ENCODE measurements around the gene PGAM1. TPM values are rescaled to one million over a fixed set of nuclear protein-coding genes. Genes with fewer than 3 reads are reported as not detected.
A peak's percentile ranks its signal among the peaks of the same experiment; 100 is the strongest.

Gene PGAM1
- total RNA-seq, 2 donors from 2014 or later: 610 to 1,410 TPM

DNA sequence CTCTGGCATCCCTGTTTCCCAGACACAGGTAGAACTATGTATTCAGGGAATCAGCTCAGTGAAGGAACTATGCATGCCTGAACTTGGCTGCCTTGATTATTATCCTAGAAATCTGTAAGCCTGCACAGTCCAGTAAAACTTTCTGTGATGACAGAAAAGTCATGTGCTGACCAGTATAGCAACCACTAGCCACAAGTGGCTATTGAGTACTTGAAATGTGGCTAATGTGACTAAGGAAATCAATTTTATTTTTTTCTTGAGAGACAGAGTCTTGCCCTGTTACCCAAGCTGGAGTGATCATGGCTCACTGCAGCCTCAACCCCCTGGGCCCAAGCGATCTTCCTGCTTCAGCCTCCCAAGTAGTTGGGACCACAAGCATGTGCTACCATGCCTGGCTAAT lies 16.3 kb downstream of the PGAM1 start:
- ATAC-seq: no peak

DNA sequence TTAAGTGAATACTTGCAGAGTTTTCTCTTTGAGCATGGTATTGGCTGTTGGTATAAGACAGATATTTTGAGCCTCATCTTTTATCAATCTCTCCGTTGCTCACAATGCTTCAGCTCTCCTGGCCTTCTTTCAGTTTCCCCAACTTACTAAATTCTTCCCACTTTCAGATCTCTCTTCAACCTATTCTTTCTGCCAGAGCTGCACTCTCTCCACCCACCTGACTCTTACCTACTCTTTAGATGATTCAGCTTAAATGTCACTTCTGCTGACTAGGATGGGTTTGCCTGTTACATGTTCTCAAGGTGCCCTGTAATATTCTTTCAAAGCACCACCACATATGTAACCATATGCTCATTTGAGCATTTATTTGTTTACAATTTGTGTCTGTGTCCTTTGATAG lies 18.2 kb downstream of the PGAM1 start:
- H3K9me3 Mint-ChIP-seq: no peaks in the 10 kb centered on the region
- DNase-seq (ENCODE audit: low spot score in 2 of 2) (no peak), ATAC-seq (peak; percentile 17 to 41)
- peak overlapping the region; percentile 0 to 96 for H3K27ac Mint-ChIP-seq
- peaks cover 26 to 32% of the 10 kb centered on the region in 2 donors for H3K36me3 Mint-ChIP-seq

More for the DNA sequence above, 16.3 kb downstream of the PGAM1 start:
- Mint-ChIP-seq H3K36me3 (peaks cover 17 to 32% of the 10 kb centered on the region in 2 donors), H3K9me3 (no peaks in the 10 kb centered on the region), H3K27ac (no peak overlapping the region)
- DNase-seq (ENCODE audit: low spot score in 2 of 2): no peak

DNA sequence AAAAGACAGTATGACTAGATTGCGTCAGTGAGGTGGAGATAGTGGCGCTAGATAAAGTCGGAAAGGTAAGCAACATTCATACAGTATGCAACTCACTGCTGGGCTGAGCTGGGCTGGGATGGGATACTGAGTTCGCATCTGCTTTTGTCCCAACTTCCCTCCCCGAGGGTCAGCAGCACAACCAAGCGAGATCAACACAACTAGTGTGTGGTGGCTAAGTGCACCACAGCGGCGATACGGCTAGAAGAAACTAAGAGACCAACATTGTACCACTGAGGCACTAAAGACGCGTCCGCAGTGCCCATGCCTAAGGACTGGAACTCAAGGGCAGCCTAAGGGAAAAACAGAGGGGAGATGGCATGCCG lies 19.3 kb downstream of the PGAM1 start:
- DNase-seq (ENCODE audit: low spot score in 2 of 2) (no peak), ATAC-seq (peak in 1 of 2 donors; percentile 1)
- H3K36me3 Mint-ChIP-seq: peaks cover 29 to 32% of the 10 kb centered on the region in 2 donors
- peak overlapping the region; percentile 91 to 96 for H3K27ac Mint-ChIP-seq
- H3K9me3 Mint-ChIP-seq: no peaks in the 10 kb centered on the region

DNA sequence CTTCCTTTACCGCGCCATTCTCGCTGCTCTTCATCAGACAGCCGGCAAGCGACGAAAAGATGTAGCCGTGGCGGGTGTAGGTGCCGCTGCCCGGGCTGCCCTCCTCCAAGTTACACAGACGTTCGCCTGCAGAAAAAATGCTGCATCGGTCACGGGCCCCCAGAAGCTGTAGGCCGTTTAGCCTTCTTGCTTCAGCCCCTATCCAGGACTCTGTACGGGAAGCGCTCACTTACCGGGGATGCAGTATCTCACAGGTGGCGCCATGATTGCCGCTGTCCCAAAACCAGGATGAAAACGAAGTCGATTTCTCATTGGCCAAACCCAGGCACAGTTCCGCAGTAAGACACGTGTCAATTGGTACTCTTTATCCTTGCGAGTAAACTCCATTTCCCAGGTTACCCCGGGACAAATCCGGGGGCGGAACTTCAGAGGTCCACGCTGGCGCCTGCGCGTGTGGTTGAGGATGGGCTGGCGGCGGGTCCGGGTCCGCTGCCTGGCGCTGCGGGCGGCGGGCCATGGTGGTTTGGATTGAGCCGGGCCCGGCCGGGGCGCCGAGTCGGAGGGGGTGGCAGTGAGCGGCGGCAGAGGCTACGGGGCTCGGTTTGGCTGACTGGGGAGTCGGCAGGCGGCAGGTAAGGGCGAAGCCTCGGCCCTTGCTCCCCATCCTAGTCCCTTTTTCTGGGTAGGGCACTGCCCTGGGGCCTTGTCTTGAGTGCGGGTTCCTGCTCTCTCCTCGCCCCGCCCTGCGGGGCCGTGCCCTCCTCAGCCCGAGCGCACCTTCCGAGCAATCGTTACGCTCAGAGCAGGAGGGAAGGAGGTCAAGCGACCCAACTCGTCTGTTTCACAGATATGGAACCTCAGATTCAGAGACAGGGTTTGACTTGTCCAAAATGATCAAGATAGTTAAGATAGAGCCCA lies 20.0 kb downstream of the PGAM1 start, which contains the start of the genes EXOSC1 and ZDHHC16:
Gene EXOSC1 (minus strand): TSS at position 285 of the 918 bp plus-strand sequence. CDS start 21 bp downstream, at position 264.
Gene ZDHHC16 (plus strand): TSS at position 454 of the 918 bp plus-strand sequence. CDS start 5,501 bp downstream, outside the sequence.
- Mint-ChIP-seq H3K9me3 (no peaks in the 10 kb centered on the region), H3K27ac (peak within 1 kb of the TSS; percentile 91 to 96), H3K36me3 (peaks cover 29 to 35% of the 10 kb centered on the region in 2 donors)
- DNase-seq (ENCODE audit: low spot score in 2 of 2): peak; percentile 87 to 94
- peak; percentile 93 to 95 for ATAC-seq

DNA sequence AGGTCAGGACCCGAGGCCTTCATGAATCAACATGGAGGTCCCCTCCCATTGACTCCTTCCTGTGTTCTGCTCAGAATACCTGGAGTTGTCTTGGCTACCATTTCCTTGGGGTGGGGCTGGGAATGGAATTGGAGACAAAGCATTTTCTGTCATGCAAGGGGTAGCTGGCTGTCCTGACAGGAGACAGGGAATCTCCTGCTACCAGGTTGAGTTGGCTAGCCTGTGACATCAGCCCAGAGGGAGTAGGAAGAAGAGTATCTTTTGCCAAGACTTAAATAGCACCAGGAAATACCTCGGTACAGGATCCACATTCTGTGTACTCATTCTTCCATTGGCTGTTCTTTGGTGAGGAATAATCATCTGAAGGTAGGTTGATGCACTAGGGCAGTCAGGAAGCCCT lies 24.8 kb downstream of the PGAM1 start:
- H3K27ac Mint-ChIP-seq: no peak overlapping the region
- ATAC-seq (no peak), DNase-seq (ENCODE audit: low spot score in 2 of 2) (no peak)
- peaks cover 10 to 35% of the 10 kb centered on the region in 2 donors for H3K36me3 Mint-ChIP-seq
- no peaks in the 10 kb centered on the region for H3K9me3 Mint-ChIP-seq

DNA sequence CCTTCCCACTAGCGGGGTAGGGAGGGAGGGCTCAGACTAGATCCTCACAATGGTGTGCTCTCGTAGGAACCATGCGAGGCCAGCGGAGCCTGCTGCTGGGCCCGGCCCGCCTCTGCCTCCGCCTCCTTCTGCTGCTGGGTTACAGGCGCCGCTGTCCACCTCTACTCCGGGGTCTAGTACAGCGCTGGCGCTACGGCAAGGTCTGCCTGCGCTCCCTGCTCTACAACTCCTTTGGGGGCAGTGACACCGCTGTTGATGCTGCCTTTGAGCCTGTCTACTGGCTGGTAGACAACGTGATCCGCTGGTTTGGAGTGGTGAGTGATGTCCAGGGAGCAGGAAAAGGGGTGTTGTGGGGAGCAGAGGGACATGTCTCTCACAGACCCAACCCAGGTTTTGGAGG lies 25.6 kb downstream of the PGAM1 start:
- no peak for DNase-seq (ENCODE audit: low spot score in 2 of 2)
- H3K36me3 Mint-ChIP-seq: peaks cover 9 to 30% of the 10 kb centered on the region in 2 donors
- H3K27ac Mint-ChIP-seq: peak overlapping the region; percentile 89 to 90
- ATAC-seq: no peak
- no peaks in the 10 kb centered on the region for H3K9me3 Mint-ChIP-seq

DNA sequence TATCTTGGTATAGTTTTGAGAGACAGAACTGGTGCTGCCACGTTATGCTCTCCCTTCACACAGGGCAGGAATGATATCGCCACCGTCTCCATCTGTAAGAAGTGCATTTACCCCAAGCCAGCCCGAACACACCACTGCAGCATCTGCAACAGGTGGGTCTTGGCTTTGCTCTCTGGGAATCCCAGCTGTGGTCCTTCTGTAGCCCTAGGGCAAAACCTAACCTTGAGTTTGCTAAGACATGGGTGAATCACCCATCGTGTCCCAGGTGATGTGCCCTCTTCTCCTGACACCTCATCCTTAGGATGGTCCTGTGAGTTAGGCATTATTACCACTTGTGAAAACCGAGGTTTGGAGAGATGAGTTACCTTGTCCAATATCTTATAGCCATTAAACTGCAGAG lies 26.4 kb downstream of the PGAM1 start:
- no peak for DNase-seq (ENCODE audit: low spot score in 2 of 2)
- no peaks in the 10 kb centered on the region for H3K9me3 Mint-ChIP-seq
- H3K36me3 Mint-ChIP-seq: peaks cover 9 to 34% of the 10 kb centered on the region in 2 donors
- peak overlapping the region; percentile 89 to 90 for H3K27ac Mint-ChIP-seq
- no peak for ATAC-seq

DNA sequence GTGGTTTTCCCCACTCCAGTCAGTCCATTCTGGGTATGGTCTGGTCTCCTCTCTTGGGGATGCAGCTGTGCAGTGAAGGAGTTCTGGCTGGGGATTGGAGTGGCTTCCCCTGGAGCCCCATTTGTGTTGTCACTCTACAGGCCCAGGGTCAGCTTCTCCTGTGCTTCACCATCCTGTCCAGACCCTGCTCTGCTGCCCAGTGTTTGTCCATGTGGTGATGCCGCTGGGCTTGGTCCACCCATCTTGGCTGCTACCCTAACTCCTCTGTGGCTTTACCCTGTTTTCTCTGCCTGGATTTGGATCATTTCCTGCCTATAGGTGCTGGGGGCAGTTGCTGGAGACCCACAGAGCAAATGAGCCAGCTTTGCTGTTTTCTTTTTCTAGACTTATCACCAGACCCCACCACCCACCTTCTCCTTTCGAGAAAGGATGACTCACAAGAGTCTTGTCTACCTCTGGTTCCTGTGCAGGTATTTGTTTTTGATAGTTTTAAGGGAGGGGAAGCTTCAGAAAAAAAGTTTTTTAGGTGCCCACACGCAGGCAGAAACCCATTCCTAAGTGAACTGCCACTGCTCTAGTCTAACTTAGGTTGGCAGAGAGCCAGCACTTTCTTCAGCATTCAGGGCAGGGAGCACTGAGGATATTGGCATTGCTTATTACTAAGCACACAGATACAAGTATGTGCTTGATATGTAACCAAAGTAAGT lies 28.5 kb downstream of the PGAM1 start:
- peaks cover 12 to 42% of the 10 kb centered on the region in 2 donors for H3K36me3 Mint-ChIP-seq
- no peaks in the 10 kb centered on the region for H3K9me3 Mint-ChIP-seq
- peak in 1 of 2 donors; percentile 26 for DNase-seq (ENCODE audit: low spot score in 2 of 2)
- peak; percentile 67 to 76 for ATAC-seq
- peak overlapping the region; percentile 89 to 98 for H3K27ac Mint-ChIP-seq

DNA sequence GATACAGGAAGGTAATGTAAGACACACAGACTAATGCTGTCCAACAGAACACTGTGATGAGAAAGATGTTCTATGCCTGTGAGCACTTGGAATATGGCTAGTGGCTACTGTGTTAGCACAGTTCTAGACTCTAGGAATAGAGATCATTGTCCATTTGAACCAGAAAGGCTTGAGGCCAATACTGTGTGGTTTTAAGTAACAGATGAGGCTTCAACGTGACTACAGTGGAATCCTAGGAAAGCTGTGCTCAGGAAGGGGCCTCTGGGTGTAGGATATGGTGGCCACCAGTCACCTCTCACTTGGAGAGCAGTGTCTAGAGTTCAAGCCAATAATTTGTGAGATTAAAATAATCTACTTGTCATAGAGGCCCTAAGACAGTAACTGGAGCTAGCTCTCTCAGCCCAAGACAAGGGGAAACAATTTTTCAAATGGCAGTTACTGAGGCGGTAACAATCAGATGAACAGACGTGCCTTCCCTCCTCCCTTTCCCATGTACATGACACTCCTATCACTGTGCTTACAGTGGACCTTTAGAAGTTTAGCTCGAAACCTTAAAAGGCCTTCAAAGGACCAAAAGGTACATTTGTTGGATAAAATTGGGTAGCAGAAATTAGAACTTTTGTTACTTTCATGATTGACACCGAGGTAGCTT lies 30.2 kb downstream of the PGAM1 start:
- no peaks in the 10 kb centered on the region for H3K9me3 Mint-ChIP-seq
- no peak for DNase-seq (ENCODE audit: low spot score in 2 of 2)

DNA sequence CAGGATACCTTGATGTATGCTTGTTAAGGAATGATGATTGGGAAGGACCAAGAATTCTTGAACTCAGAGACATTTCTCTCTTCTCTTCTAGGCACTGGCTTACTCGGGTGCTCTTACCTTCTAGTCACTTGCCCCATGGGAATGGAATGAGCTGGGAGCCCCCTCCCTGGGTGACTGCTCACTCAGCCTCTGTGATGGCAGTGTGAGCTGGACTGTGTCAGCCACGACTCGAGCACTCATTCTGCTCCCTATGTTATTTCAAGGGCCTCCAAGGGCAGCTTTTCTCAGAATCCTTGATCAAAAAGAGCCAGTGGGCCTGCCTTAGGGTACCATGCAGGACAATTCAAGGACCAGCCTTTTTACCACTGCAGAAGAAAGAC lies 30.7 kb downstream of the PGAM1 start:
- peaks cover 22 to 43% of the 10 kb centered on the region in 2 donors for H3K36me3 Mint-ChIP-seq

More for the DNA sequence above, 30.2 kb downstream of the PGAM1 start:
- ATAC-seq: no peak
- H3K27ac Mint-ChIP-seq: peak overlapping the region; percentile 60 to 89
- peaks cover 22 to 43% of the 10 kb centered on the region in 2 donors for H3K36me3 Mint-ChIP-seq

DNA sequence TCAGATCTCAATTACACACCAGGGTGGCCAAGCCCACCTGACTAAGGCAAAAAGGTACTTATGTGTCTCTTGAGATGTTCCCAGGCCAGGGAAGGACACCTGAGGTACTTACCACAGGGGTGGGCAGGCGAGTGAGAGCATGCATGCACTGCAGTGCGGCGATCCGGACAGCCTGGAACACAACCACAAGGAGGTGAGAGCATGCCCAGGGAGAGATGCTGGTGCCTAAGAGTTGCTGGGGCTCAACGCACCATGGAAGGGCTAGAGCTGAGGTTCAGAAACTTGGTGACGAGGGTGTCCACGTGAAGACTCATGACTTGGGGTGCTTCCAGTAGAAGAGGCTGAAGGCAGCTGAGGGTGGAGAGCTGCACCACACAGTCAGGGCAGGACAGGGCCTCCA lies 33.1 kb downstream of the PGAM1 start:
- Mint-ChIP-seq H3K27ac (peak overlapping the region; percentile 65 to 84), H3K9me3 (no peaks in the 10 kb centered on the region), H3K36me3 (peaks cover 13 to 48% of the 10 kb centered on the region in 2 donors)
- DNase-seq (ENCODE audit: low spot score in 2 of 2) (no peak), ATAC-seq (no peak)

More for the DNA sequence above, 30.7 kb downstream of the PGAM1 start:
- no peaks in the 10 kb centered on the region for H3K9me3 Mint-ChIP-seq
- DNase-seq (ENCODE audit: low spot score in 2 of 2) (no peak), ATAC-seq (no peak)
- peak overlapping the region; percentile 60 to 89 for H3K27ac Mint-ChIP-seq

DNA sequence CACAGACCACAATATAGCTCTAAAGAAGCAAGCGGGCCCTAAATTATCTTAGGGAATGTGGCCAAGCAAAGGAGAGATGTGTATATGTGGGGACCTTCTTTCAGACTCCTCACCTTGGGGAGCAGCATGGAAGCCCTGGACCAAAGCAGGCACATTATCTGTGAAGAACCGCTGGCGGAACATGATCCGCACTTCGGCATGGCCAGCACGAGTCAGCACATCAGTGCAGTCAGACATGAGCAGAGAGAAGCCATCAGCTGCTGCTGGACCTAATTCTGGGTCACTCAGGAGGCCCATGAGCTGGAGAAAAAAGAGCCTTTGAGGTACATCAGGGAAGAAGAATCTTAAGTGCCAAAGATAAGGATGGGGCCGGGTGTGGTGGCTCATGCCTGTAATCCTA lies 33.9 kb downstream of the PGAM1 start:
- no peaks in the 10 kb centered on the region for H3K9me3 Mint-ChIP-seq
- H3K27ac Mint-ChIP-seq: peak overlapping the region; percentile 65 to 84
- no peak for DNase-seq (ENCODE audit: low spot score in 2 of 2)
- ATAC-seq: no peak
- peaks cover 17 to 48% of the 10 kb centered on the region in 2 donors for H3K36me3 Mint-ChIP-seq

DNA sequence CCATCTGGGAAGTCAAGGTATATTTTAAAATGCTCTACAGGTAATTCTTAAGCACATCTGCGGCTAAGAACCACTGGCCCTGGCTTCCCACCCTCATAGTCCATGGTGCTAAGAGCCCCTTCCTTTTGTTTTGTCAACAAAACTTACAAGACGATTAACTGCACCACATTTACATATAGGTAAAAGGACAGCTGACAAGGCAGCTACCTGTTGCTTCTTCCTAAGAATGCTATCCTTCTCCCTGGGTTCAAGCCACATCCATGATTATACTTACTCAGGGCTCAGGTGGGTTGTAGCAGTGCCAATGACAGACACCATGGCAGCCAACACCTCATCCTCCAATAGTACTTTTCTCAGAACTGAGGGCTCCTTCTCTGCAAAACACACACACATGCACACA lies 36.3 kb downstream of the PGAM1 start:
- peak overlapping the region in 1 of 2 donors; percentile 28 for H3K27ac Mint-ChIP-seq
- ATAC-seq: no peak
- H3K9me3 Mint-ChIP-seq: no peaks in the 10 kb centered on the region
- no peak for DNase-seq (ENCODE audit: low spot score in 2 of 2)
- H3K36me3 Mint-ChIP-seq: peaks cover 17 to 42% of the 10 kb centered on the region in 2 donors

DNA sequence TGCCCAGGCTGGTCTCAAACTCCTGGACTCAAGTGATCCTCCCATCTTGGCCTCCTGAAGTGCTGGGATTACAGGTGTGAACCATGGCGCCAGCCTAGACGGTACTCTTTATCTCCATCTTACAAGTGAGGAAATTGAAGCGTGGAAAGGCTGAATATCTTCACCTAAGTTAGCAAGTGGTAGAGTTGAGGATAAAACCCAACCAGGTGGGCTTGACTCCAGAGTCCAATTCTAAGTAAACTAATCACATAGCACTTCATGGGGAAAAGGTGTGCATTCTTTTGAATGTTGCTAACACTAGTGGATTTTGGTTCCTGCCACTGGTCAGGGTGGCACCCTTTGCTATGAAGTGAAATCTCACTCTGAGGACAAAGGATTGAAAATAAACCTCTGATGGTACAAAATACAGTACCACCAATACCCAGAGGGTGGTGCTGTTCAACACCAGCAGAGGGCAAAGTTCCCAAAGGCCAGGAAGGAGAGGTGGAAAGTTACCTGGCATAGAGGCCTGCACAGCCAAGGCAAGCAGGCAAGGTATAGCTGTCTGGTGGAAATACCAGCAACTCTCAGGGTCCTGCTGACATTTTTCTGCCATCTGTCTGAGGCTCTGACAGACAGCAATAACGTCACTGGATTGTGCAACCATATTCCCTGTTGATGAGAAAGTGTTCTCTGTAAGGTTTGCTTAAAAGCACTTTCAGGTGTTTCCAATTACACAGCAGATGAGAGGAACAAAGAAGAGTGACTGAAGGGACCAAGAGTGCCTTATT lies 37.6 kb downstream of the PGAM1 start:
- DNase-seq (ENCODE audit: low spot score in 2 of 2) (peak in 1 of 2 donors; percentile 43), ATAC-seq (peak; percentile 65)
- peak overlapping the region; percentile 41 to 65 for H3K27ac Mint-ChIP-seq
- peaks cover 17 to 34% of the 10 kb centered on the region in 2 donors for H3K36me3 Mint-ChIP-seq
- no peaks in the 10 kb centered on the region for H3K9me3 Mint-ChIP-seq

DNA sequence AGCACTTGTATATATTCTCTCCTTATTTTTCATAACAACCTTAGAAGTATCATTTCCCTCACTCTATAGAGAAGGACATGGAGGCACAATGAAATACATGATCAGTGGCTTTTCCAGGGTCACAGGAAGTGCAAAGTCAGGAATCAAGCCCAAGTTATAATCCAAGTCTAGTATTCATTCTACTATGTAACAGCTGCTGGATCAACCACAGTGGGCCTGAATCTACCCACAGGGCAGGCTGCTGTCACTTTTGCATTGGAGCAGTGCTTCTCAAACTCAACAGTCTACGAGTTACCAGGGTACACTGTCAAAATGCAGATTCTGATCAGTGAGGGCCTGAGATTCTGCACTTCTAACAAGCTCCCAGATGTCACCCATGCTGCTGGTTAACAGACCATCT lies 38.2 kb downstream of the PGAM1 start:
- Mint-ChIP-seq H3K36me3 (peaks cover 16 to 27% of the 10 kb centered on the region in 2 donors), H3K27ac (peak overlapping the region in 1 of 2 donors; percentile 25), H3K9me3 (no peaks in the 10 kb centered on the region)
- ATAC-seq (peak in 1 of 2 donors; percentile 10), DNase-seq (ENCODE audit: low spot score in 2 of 2) (no peak)

DNA sequence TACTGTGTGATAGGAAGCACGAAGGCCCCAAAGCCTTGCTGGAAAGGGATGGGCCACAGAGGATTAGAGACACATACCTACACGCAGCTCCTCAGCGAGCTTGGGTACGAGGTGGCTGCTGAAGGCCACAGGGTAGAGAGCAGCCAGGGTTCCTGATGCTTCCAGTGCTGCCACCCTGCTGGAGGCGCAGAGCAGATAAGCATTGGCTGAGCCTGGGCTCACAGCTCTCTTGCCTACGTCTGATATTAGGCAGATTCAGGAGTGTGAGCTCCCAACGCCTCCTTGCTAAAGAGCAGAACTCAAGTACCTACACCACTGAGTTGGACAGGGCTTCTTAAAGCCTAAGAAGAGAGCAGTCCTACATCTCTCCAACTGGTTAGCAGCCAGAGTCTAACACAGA lies 40.0 kb downstream of the PGAM1 start:
- Mint-ChIP-seq H3K9me3 (no peaks in the 10 kb centered on the region), H3K27ac (peak overlapping the region in 1 of 2 donors; percentile 35), H3K36me3 (peaks cover 4 to 14% of the 10 kb centered on the region in 2 donors)
- no peak for DNase-seq (ENCODE audit: low spot score in 2 of 2)
- ATAC-seq: no peak

Data from activated naive CD4-positive, alpha-beta T cell treated with anti-CD3 and anti-CD28 coated beads, Interleukin-2, amount 50 U/mL, for 72 hours (primary cell).